ENCODE results near the gene ANKRD55. TPM values are rescaled to one million over a fixed set of nuclear protein-coding genes. Genes with fewer than 3 reads are reported as not detected.
A peak's percentile ranks its signal among the peaks of the same experiment; 100 is the strongest.
"Not testable (repeated sequence)": the region's sequence is repeated elsewhere in the genome, so short reads cannot be mapped to it uniquely, and the experiment has no call there.

ANKRD55 gene
- total and polyA plus RNA-seq, 11 donors, result 0.11 to 0.15 TPM; not detected in 9

GRCh38 chr5:56262279-56262678 lies 29.1 kb upstream of the ANKRD55 start:
- H3K4me1 ChIP-seq, result peaks cover 0 to 10% (median 0%) of the 10 kb centered on the region in 12 donors
- 79 to 84% (median 82%) methylated on average over 3 of the region's 3 CpGs for WGBS, 4 donors
- no peak for DNase-seq
- no peaks in the 10 kb centered on the region for H3K27me3 ChIP-seq
- H3K36me3 ChIP-seq, result no peaks in the 10 kb centered on the region
- H3K9me3 ChIP-seq, result peaks cover 0 to 3% (median 0%) of the 10 kb centered on the region in 12 donors
- no peak overlapping the region for H3K4me3 ChIP-seq
- TF ChIP-seq POLR2A (IDR thresholded peaks at IDR 0.05) (no peak), CTCF (IDR thresholded peaks at IDR 0.05) (no peak)
- intact Hi-C loops (cut with DNase I), result loop anchor here in 4 of 10 donors (5.0 to 10.0 kb wide), 4 partner anchors 327 to 955 kb away; no protein-coding TSS in a partner anchor
- H3K27ac ChIP-seq, result no peak overlapping the region
- ATAC-seq, result no peak

GRCh38 chr5:56259002-56259511 lies 25.9 kb upstream of the ANKRD55 start:
- ATAC-seq (peak in 3 of 4 donors; percentile 42 to 82 (median 52)), DNase-seq (no peak)
- Histone ChIP-seq H3K9me3 (no peaks in the 10 kb centered on the region), H3K36me3 (no peaks in the 10 kb centered on the region), H3K27ac (peak overlapping the region in 2 of 12 donors; percentile 21 to 28), H3K4me3 (no peak overlapping the region), H3K27me3 (no peaks in the 10 kb centered on the region), H3K4me1 (peaks cover 0 to 10% (median 0%) of the 10 kb centered on the region in 12 donors)
- intact Hi-C loops (cut with DNase I), result no loop called here
- WGBS, 4 donors, result 44 to 54% (median 51%) methylated on average over 2 of the region's 2 CpGs
- no peak for TF ChIP-seq POLR2A (IDR thresholded peaks at IDR 0.05)
- TF ChIP-seq CTCF (IDR thresholded peaks at IDR 0.05), result no peak

GRCh38 chr5:56257763-56258529 lies 24.8 kb upstream of the ANKRD55 start:
- H3K4me3 ChIP-seq; ATAC-seq; H3K36me3 ChIP-seq; intact Hi-C loops (cut with DNase I); H3K27ac ChIP-seq; H3K4me1 ChIP-seq; H3K27me3 ChIP-seq; H3K9me3 ChIP-seq: not testable (repeated sequence)
- peak in 1 of 5 donors; percentile 46 for DNase-seq
- WGBS, 4 donors, result 85 to 92% (median 89%) methylated on average over 26 to 29 of the region's 30 CpGs

GRCh38 chr5:56257010-56257409 lies 23.9 kb upstream of the ANKRD55 start:
- TF ChIP-seq POLR2A (IDR thresholded peaks at IDR 0.05), result no peak
- no peak for TF ChIP-seq CTCF (IDR thresholded peaks at IDR 0.05)
- no peaks in the 10 kb centered on the region for H3K9me3 ChIP-seq
- H3K4me1 ChIP-seq, result peaks cover 0 to 13% (median 0%) of the 10 kb centered on the region in 12 donors
- H3K27ac ChIP-seq, result no peak overlapping the region
- no peak overlapping the region for H3K4me3 ChIP-seq
- no peaks in the 10 kb centered on the region for H3K27me3 ChIP-seq
- intact Hi-C loops (cut with DNase I), result no loop called here
- no peak for DNase-seq
- no peaks in the 10 kb centered on the region for H3K36me3 ChIP-seq
- no peak for ATAC-seq

All from heart left ventricle (tissue), 16 donors.